CD4-positive, alpha-beta T cell (primary cell): ENCODE results near the gene BLID. TPM values are rescaled to one million over a fixed set of nuclear protein-coding genes. Genes with fewer than 3 reads are reported as not detected.

Experiments
- ATAC-seq: fragments of 200-7000 bp; cut with Tn5 transposase; one replicate; pipeline ENCODE4 v1.10.0; 2022; ENCODE audit warnings: mild to moderate bottlenecking; ENCODE audit not compliant: poor library complexity
- CTCF ChIA-PET: fragments of 350-600 bp; sonication (Branson Sonifier 250); formaldehyde crosslinking; loops from one replicate; lab custom pipeline; 2021; ENCODE audit warnings: antibody characterized with exemption, inconsistent platforms; lab: Charles Lee
- POLR2A ChIA-PET: fragments of 350-600 bp; sonication (Branson Sonifier 250); formaldehyde crosslinking; loops from one replicate; lab custom pipeline; 2021; ENCODE audit warnings: antibody characterized with exemption, inconsistent platforms; lab: Charles Lee
- DNase-seq, 14 experiments: peaks; one replicate each; pipeline ENCODE4 v3.0.0-alpha.2; 2013 to 2020; ENCODE audit warnings: mixed read lengths in 2 of 14
- H3K27ac ChIP-seq, 2 donors: one replicate each; pipeline versions ENCODE4 v1.5.1 to v1.7.0; 2013; ENCODE audit warnings: low read length in 2 of 2, low read depth in 1 of 2, mild to moderate bottlenecking in 1 of 2
- H3K27me3 ChIP-seq, 2 experiments: 1 replicate in 1 of 2; 2 replicates in 1 of 2; pipeline versions ENCODE4 v1.6.1 to v1.7.0; 2013; ENCODE audit warnings: low read length in 2 of 2, control low read depth in 1 of 2, mild to moderate bottlenecking in 1 of 2, moderate library complexity in 1 of 2; ENCODE audit not compliant: insufficient read depth in 2 of 2, control insufficient read depth in 1 of 2
- H3K36me3 ChIP-seq: one replicate; pipeline ENCODE4 v1.6.1; 2013; ENCODE audit warnings: low read length, control low read depth; ENCODE audit not compliant: insufficient read depth
- H3K4me1 ChIP-seq: one replicate; pipeline ENCODE4 v1.6.1; 2013; ENCODE audit warnings: low read length, control low read depth; ENCODE audit not compliant: insufficient read depth
- H3K4me3 ChIP-seq: one replicate; pipeline ENCODE4 v1.5.1; 2013; ENCODE audit warnings: mild to moderate bottlenecking, low read length, moderate library complexity
- H3K9me3 ChIP-seq, 2 experiments: 1 replicate in 1 of 2; 2 replicates in 1 of 2; pipeline versions ENCODE4 v1.6.1 to v1.7.0; 2013; ENCODE audit warnings: low read length in 2 of 2, mild to moderate bottlenecking in 2 of 2, control low read depth in 1 of 2, moderate library complexity in 1 of 2; ENCODE audit not compliant: control insufficient read depth in 1 of 2, insufficient read depth in 1 of 2
- H3K27ac Mint-ChIP-seq: one replicate; pipeline ENCODE4 v1.8.0; 2020; ENCODE audit warnings: mixed read lengths
- H3K27me3 Mint-ChIP-seq: one replicate; pipeline ENCODE4 v1.8.0; 2021; ENCODE audit warnings: mixed read lengths
- H3K36me3 Mint-ChIP-seq: one replicate; pipeline ENCODE4 v1.8.0; 2021; ENCODE audit warnings: low read depth, mixed read lengths
- H3K4me1 Mint-ChIP-seq: one replicate; pipeline ENCODE4 v1.8.0; 2021; ENCODE audit warnings: low read depth, mixed read lengths
- H3K4me3 Mint-ChIP-seq: one replicate; pipeline ENCODE4 v1.8.0; 2020; ENCODE audit warnings: mild to moderate bottlenecking, mixed read lengths
- H3K9me3 Mint-ChIP-seq: one replicate; pipeline ENCODE4 v1.8.0; 2020; ENCODE audit warnings: mixed read lengths
- intact Hi-C, 2 experiments: fragments of 100-400 bp; cut with DNase I in 1 of 2; cut with micrococcal nuclease in 1 of 2; formaldehyde crosslinking; loops; one replicate each; pipeline versions ENCODE4 v1.15.1 to v1.9.0; 2023 to 2025; cut with DNase I, micrococcal nuclease
- total RNA-seq, 174 experiments: library from RNA in 2 of 174; stranded (reverse) in 2 of 174; gene quantifications; one replicate each; pipeline ENCODE4 v1.2.3 and lab custom pipeline; 2021 to 2026
- TF ChIP-seq, protein P1 (sequence below): fragments of 200-600 bp; IDR thresholded peaks from one replicate; pipeline ENCODE4 v1.8.0; 2022; ENCODE audit warnings: antibody characterized with exemption, mild to moderate bottlenecking

BLID gene
- total RNA-seq, 2 experiments from 2014 or later = not detected

DNA sequence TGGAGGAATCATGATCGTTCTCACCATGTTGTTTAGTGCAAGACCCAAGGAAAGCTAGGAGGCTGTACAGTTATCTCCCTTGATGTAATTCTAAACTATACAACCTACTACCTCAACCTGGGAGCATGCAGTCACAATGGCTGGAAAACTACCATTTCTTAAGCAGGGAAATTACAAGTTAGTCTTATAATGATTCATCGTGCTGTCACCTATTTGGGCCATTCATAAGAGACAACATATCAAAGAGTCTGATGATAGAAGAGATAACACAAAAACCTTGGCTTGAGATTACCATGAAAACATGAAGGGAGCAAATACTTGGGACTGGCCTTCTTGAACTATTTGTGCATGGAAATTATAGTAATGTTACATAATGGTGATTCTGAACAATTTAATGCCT, 30.5 kb upstream of the BLID start:
- no peak overlapping the region for H3K27ac ChIP-seq
- H3K36me3 ChIP-seq = no peaks in the 10 kb centered on the region
- Mint-ChIP-seq H3K4me3 (no peak overlapping the region), H3K27ac (no peak overlapping the region), H3K9me3 (no peaks in the 10 kb centered on the region), H3K4me1 (no peaks in the 10 kb centered on the region), H3K36me3 (no peaks in the 10 kb centered on the region), H3K27me3 (peaks cover 59% of the 10 kb centered on the region)
- peaks cover 0 to 3% of the 10 kb centered on the region in 2 experiments for H3K9me3 ChIP-seq
- POLR2A ChIA-PET = no interaction called here
- no peaks in the 10 kb centered on the region for H3K4me1 ChIP-seq
- no peaks in the 10 kb centered on the region for H3K27me3 ChIP-seq
- TF ChIP-seq, protein P1, sequence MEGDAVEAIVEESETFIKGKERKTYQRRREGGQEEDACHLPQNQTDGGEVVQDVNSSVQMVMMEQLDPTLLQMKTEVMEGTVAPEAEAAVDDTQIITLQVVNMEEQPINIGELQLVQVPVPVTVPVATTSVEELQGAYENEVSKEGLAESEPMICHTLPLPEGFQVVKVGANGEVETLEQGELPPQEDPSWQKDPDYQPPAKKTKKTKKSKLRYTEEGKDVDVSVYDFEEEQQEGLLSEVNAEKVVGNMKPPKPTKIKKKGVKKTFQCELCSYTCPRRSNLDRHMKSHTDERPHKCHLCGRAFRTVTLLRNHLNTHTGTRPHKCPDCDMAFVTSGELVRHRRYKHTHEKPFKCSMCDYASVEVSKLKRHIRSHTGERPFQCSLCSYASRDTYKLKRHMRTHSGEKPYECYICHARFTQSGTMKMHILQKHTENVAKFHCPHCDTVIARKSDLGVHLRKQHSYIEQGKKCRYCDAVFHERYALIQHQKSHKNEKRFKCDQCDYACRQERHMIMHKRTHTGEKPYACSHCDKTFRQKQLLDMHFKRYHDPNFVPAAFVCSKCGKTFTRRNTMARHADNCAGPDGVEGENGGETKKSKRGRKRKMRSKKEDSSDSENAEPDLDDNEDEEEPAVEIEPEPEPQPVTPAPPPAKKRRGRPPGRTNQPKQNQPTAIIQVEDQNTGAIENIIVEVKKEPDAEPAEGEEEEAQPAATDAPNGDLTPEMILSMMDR = no peak
- intact Hi-C loops = no loop called here
- CTCF ChIA-PET = no interaction called here
- ATAC-seq (no peak), DNase-seq (no peak)
- H3K4me3 ChIP-seq = no peak overlapping the region

DNA sequence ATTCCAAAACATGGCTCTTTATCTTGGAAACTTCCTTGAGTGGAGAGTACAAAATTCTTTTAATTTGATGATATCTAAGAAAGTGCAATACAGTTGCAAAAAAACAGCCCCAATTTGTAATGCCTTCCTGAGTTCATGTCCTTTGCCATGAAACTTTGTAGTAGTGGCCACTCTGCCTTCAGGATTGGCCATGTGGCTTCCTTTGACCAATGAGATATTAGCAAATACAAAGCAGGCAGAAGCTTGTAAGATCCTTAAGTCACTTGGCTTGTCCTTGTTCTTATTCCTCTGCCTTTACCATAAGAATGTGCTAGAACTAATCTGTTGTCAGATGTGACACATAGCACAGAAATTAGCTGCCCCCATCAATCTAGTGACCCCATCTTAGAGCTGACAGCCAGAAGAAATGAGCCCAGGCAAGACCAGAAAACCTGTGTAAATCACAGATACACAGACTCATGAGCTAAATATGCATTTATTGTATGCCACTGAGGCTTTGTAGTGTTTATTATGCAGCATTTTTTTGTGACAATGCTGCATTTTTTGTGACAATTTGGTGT, 29.8 kb upstream of the BLID start:
- H3K4me3 ChIP-seq = no peak overlapping the region
- intact Hi-C loops = no loop called here
- H3K27ac ChIP-seq = no peak overlapping the region
- H3K4me1 ChIP-seq = no peaks in the 10 kb centered on the region
- no peak overlapping the region for H3K4me3 Mint-ChIP-seq
- H3K27me3 ChIP-seq = no peaks in the 10 kb centered on the region
- no peaks in the 10 kb centered on the region for H3K36me3 ChIP-seq
- H3K36me3 Mint-ChIP-seq = no peaks in the 10 kb centered on the region
- peaks cover 0 to 3% of the 10 kb centered on the region in 2 experiments for H3K9me3 ChIP-seq
- H3K9me3 Mint-ChIP-seq = no peaks in the 10 kb centered on the region
- H3K27ac Mint-ChIP-seq = no peak overlapping the region
- no peak for ATAC-seq
- H3K27me3 Mint-ChIP-seq = peaks cover 56% of the 10 kb centered on the region
- no peaks in the 10 kb centered on the region for H3K4me1 Mint-ChIP-seq
- TF ChIP-seq, protein P1 = no peak
- DNase-seq = no peak
- ChIA-PET POLR2A (no interaction called here), CTCF (no interaction called here)

DNA sequence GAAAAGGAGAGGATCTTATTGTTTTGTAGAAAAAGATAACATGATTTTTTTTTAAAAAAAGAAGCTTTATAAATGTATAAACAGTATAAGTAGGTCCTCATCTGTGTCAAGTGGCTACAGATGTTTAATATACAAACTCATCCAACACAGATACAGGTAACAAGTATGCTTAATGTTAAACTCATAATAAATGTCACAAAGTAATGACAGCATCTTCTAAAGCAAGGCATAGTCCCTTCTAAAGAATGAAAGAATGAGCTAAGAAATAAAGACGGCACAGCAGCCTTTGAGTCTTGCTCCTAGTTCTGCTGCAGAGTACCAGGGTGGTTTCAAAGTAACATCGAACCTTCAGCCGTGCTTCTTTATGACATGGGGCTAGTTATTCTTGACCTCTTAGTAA, 28.7 kb upstream of the BLID start:
- no peak for ATAC-seq
- Mint-ChIP-seq H3K36me3 (no peaks in the 10 kb centered on the region), H3K9me3 (no peaks in the 10 kb centered on the region), H3K4me3 (no peak overlapping the region), H3K27me3 (peaks cover 51% of the 10 kb centered on the region), H3K4me1 (no peaks in the 10 kb centered on the region), H3K27ac (no peak overlapping the region)
- Histone ChIP-seq H3K4me3 (no peak overlapping the region), H3K4me1 (no peaks in the 10 kb centered on the region), H3K9me3 (peaks cover 0 to 3% of the 10 kb centered on the region in 2 experiments), H3K27me3 (no peaks in the 10 kb centered on the region), H3K27ac (no peak overlapping the region), H3K36me3 (no peaks in the 10 kb centered on the region)
- TF ChIP-seq, protein P1 = no peak
- POLR2A ChIA-PET = no interaction called here
- intact Hi-C loops = no loop called here
- CTCF ChIA-PET = no interaction called here
- no peak for DNase-seq
